Mesenchymal stem cell (in vitro differentiated cells and primary cell): Measurements from ENCODE around the gene NT5C3A. TPM values are rescaled to one million over a fixed set of nuclear protein-coding genes. Genes with fewer than 3 reads are reported as not detected.

Experiments
- DNase-seq: peaks from one replicate; pipeline ENCODE4 v3.0.0-alpha.2; 2013
- H2AFZ ChIP-seq: one replicate; pipeline ENCODE4 v1.6.1; 2013; ENCODE audit warnings: low read depth, mild to moderate bottlenecking, control low read depth, inconsistent platforms, low read length, moderate library complexity
- H2AK5ac ChIP-seq: 2 replicates; pipeline ENCODE4 v1.6.1; 2013; ENCODE audit warnings: low read length, moderate library complexity, mild to moderate bottlenecking, inconsistent platforms; ENCODE audit not compliant: severe bottlenecking
- H2BK120ac ChIP-seq: one replicate; pipeline ENCODE4 v1.6.1; 2013; ENCODE audit warnings: low read depth, mild to moderate bottlenecking, inconsistent platforms, low read length, moderate library complexity
- H2BK12ac ChIP-seq, 2 experiments: one replicate each; pipeline ENCODE4 v1.6.1; 2013; ENCODE audit warnings: inconsistent platforms in 2 of 2, low read length in 2 of 2, mild to moderate bottlenecking in 2 of 2, moderate library complexity in 2 of 2, control low read depth in 1 of 2
- H2BK15ac ChIP-seq: one replicate; pipeline ENCODE4 v1.6.1; 2013; ENCODE audit warnings: mild to moderate bottlenecking, low read depth, inconsistent platforms; ENCODE audit not compliant: poor library complexity, severe bottlenecking
- H2BK5ac ChIP-seq: 2 replicates; pipeline ENCODE4 v1.6.1; 2013; ENCODE audit warnings: low read depth, mild to moderate bottlenecking, low read length, control low read depth, inconsistent platforms; ENCODE audit not compliant: poor library complexity, severe bottlenecking
- H3K14ac ChIP-seq, 2 experiments: one replicate each; pipeline ENCODE4 v1.6.1; 2013; ENCODE audit warnings: inconsistent platforms in 2 of 2, low read length in 2 of 2, control low read depth in 1 of 2, mild to moderate bottlenecking in 1 of 2, moderate library complexity in 1 of 2
- H3K18ac ChIP-seq, 2 experiments: one replicate each; pipeline ENCODE4 v1.6.1; 2013; ENCODE audit warnings: inconsistent platforms in 2 of 2, low read length in 2 of 2, control low read depth in 1 of 2, low read depth in 1 of 2, mild to moderate bottlenecking in 1 of 2
- H3K23ac ChIP-seq, 2 experiments: one replicate each; pipeline ENCODE4 v1.6.1; 2013; ENCODE audit warnings: inconsistent platforms in 2 of 2, low read length in 2 of 2, mild to moderate bottlenecking in 2 of 2, moderate library complexity in 2 of 2, control low read depth in 1 of 2
- H3K27ac ChIP-seq: 2 replicates; pipeline ENCODE4 v1.5.1; 2013; ENCODE audit warnings: mild to moderate bottlenecking, moderate library complexity, low read length, control low read depth, inconsistent platforms; ENCODE audit not compliant: poor library complexity, severe bottlenecking
- H3K27me3 ChIP-seq, 2 experiments: 2 replicates each; pipeline versions ENCODE4 v1.6.1 to v1.7.0; 2013; ENCODE audit warnings: low read length in 2 of 2, mild to moderate bottlenecking in 2 of 2, moderate library complexity in 2 of 2, control low read depth in 1 of 2, inconsistent platforms in 1 of 2; ENCODE audit not compliant: control insufficient read depth in 1 of 2, insufficient read depth in 1 of 2
- H3K36me3 ChIP-seq, 2 experiments: 2 replicates each; pipeline versions ENCODE4 v1.6.1 to v1.7.0; 2013; ENCODE audit warnings: low read length in 2 of 2, control low read depth in 1 of 2, inconsistent platforms in 1 of 2, low read depth in 1 of 2, mild to moderate bottlenecking in 1 of 2; ENCODE audit not compliant: insufficient read depth in 2 of 2, control insufficient read depth in 1 of 2
- H3K4ac ChIP-seq, 2 experiments: one replicate each; pipeline ENCODE4 v1.6.1; 2013; ENCODE audit warnings: inconsistent platforms in 2 of 2, low read length in 2 of 2, mild to moderate bottlenecking in 2 of 2, moderate library complexity in 2 of 2, control low read depth in 1 of 2, low read depth in 1 of 2
- H3K4me1 ChIP-seq: 2 replicates; pipeline ENCODE4 v1.6.1; 2013; ENCODE audit warnings: low read depth, low read length, control low read depth; ENCODE audit not compliant: control insufficient read depth, insufficient read depth
- H3K4me2 ChIP-seq: 2 replicates; pipeline ENCODE4 v1.6.1; 2013; ENCODE audit warnings: low read length, mild to moderate bottlenecking, inconsistent platforms; ENCODE audit not compliant: poor library complexity, severe bottlenecking
- H3K4me3 ChIP-seq, 2 experiments: 2 replicates each; pipeline versions ENCODE4 v1.5.1 to v1.7.0; 2013; ENCODE audit warnings: low read length in 2 of 2, mild to moderate bottlenecking in 2 of 2, control low read depth in 1 of 2, low read depth in 1 of 2; ENCODE audit not compliant: insufficient read depth in 1 of 2
- H3K79me1 ChIP-seq: replicated peaks from 2 replicates; pipeline ENCODE4 v1.6.1; 2013; ENCODE audit warnings: mild to moderate bottlenecking, control low read depth, low read length, inconsistent platforms; ENCODE audit not compliant: poor library complexity, severe bottlenecking
- H3K9ac ChIP-seq: 2 replicates; pipeline ENCODE4 v1.7.0; 2013; ENCODE audit warnings: mild to moderate bottlenecking, low read length, moderate library complexity
- H3K9me3 ChIP-seq: 2 replicates; pipeline ENCODE4 v1.7.0; 2013; ENCODE audit warnings: mild to moderate bottlenecking, low read length; ENCODE audit not compliant: control insufficient read depth
- H4K8ac ChIP-seq: one replicate; pipeline ENCODE4 v1.6.1; 2013; ENCODE audit warnings: inconsistent platforms, mild to moderate bottlenecking, low read length, moderate library complexity
- H4K91ac ChIP-seq: one replicate; pipeline ENCODE4 v1.6.1; 2013; ENCODE audit warnings: mild to moderate bottlenecking, low read length, inconsistent platforms
- WGBS: methylation state at CpG from one replicate; pipeline ENCODE4 v1.1.7; 2013; ENCODE audit warnings: mixed read lengths; 5-methylcytosine and 5-hydroxymethylcytosine counted together
- polyA plus RNA-seq, 2 experiments: library from polyadenylated mRNA; stranded (reverse); fragments of 200-250 nt; gene quantifications; one replicate each; pipeline ENCODE4 v1.2.3, GENCODE V29; 2013

NT5C3A gene
- polyA plus RNA-seq (2013, experiment 1 of 2): 18.2 TPM
- polyA plus RNA-seq (2013, experiment 2 of 2): 19.5 TPM

- H3K4ac ChIP-seq: peak within 1 kb of the TSS; percentile 75 to 87
- H4K8ac ChIP-seq: peak within 1 kb of the TSS; percentile 98
- WGBS: 0% methylated on average over 38 of the region's 66 CpGs
- peak within 1 kb of the TSS; percentile 94 for H2AFZ ChIP-seq
- H3K18ac ChIP-seq: peak within 1 kb of the TSS; percentile 96 to 98
- H3K9ac ChIP-seq: peak within 1 kb of the TSS; percentile 93
- peak within 1 kb of the TSS; percentile 94 for H4K91ac ChIP-seq
- peak within 1 kb of the TSS in 1 of 2 experiments; percentile 59 for H3K23ac ChIP-seq
- H3K79me1 ChIP-seq: no peaks in the 10 kb centered on the region
- peak within 1 kb of the TSS; percentile 70 for H2BK5ac ChIP-seq
- peak within 1 kb of the TSS in 1 of 2 experiments; percentile 87 for H2BK12ac ChIP-seq
- H2BK15ac ChIP-seq: peak within 1 kb of the TSS; percentile 93
- H3K36me3 ChIP-seq: peaks cover 0 to 3% of the 10 kb centered on the region in 2 experiments
- peak within 1 kb of the TSS; percentile 99 for H3K27ac ChIP-seq
- H3K4me1 ChIP-seq: peaks cover 2% of the 10 kb centered on the region
- peaks cover 15% of the 10 kb centered on the region for H3K9me3 ChIP-seq
- H3K4me2 ChIP-seq: peak within 1 kb of the TSS; percentile 90
- no peaks in the 10 kb centered on the region for H3K27me3 ChIP-seq
- peak within 1 kb of the TSS; percentile 47 to 95 for H3K14ac ChIP-seq
- H2BK120ac ChIP-seq: peak within 1 kb of the TSS; percentile 49
- no peak within 1 kb of the TSS for H2AK5ac ChIP-seq
- H3K4me3 ChIP-seq: peak within 1 kb of the TSS; percentile 91 to 96
- peak; percentile 53 for DNase-seq
Measured at GRCh38 chr7:33062023-33062781, at the start of gene NT5C3A. TSS of gene NT5C3A (minus strand) at chr7:33062776. CDS start at chr7:33062705, 71 bp downstream.

DNA sequence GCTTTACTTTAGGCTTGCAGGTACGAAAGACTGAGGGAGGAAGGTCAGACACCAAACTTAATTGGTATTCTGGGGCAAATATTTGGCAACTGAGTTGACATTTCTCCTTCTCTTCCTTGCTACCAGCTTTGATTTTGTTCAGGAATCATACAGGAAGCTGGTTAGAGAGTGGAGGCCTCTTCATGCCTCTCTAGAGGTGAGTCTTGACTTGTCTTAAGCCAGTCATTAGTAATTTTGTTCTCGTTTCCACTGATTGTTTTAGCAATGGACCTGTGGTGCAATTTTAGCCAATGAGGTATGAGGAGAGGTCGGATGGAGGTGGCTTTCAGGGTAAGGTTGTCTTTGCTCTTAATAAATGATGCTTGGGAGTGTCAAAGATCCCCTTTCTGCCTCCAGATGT lies 49.0 kb upstream of the NT5C3A start:
- no peak for DNase-seq
- no peak overlapping the region for H3K23ac ChIP-seq

GRCh38 chr7:33109758-33110238 lies 47.2 kb upstream of the NT5C3A start:
- Histone ChIP-seq H3K27ac (no peak overlapping the region), H3K4me2 (peak overlapping the region; percentile 88), H3K14ac (no peak overlapping the region), H2AK5ac (no peak overlapping the region), H4K8ac (no peak overlapping the region), H3K23ac (no peak overlapping the region), H4K91ac (no peak overlapping the region), H3K4ac (no peak overlapping the region), H3K36me3 (peaks cover 0 to 2% of the 10 kb centered on the region in 2 experiments), H2BK120ac (no peak overlapping the region), H3K4me3 (peak overlapping the region; percentile 68 to 77), H3K18ac (peak overlapping the region in 1 of 2 experiments; percentile 69), H3K9me3 (no peaks in the 10 kb centered on the region), H2BK12ac (no peak overlapping the region), H2AFZ (peak overlapping the region; percentile 51), H3K4me1 (peaks cover 4% of the 10 kb centered on the region), H3K9ac (peak overlapping the region; percentile 72), H3K79me1 (peaks cover 5% of the 10 kb centered on the region), H2BK5ac (no peak overlapping the region), H3K27me3 (peaks cover 0 to 13% of the 10 kb centered on the region in 2 experiments), H2BK15ac (no peak overlapping the region)
- 20% methylated on average over 7 of the region's 11 CpGs for WGBS
- peak; percentile 7 for DNase-seq

More for the DNA sequence above, 49.0 kb upstream of the NT5C3A start:
- no peak overlapping the region for H2AK5ac ChIP-seq
- peaks cover 4% of the 10 kb centered on the region for H3K4me1 ChIP-seq
- H4K8ac ChIP-seq: no peak overlapping the region
- 68% methylated on average over 3 of the region's 3 CpGs for WGBS
- H3K4me2 ChIP-seq: no peak overlapping the region
- no peak overlapping the region for H2BK120ac ChIP-seq
- no peak overlapping the region for H2AFZ ChIP-seq
- H2BK5ac ChIP-seq: no peak overlapping the region
- peaks cover 0 to 13% of the 10 kb centered on the region in 2 experiments for H3K27me3 ChIP-seq
- H3K9me3 ChIP-seq: no peaks in the 10 kb centered on the region
- H3K27ac ChIP-seq: no peak overlapping the region
- no peak overlapping the region for H3K9ac ChIP-seq
- no peak overlapping the region for H2BK12ac ChIP-seq
- H3K36me3 ChIP-seq: no peaks in the 10 kb centered on the region
- no peak overlapping the region for H3K4me3 ChIP-seq
- H3K14ac ChIP-seq: no peak overlapping the region
- no peak overlapping the region for H3K4ac ChIP-seq
- peaks cover 2% of the 10 kb centered on the region for H3K79me1 ChIP-seq
- no peak overlapping the region for H4K91ac ChIP-seq
- H3K18ac ChIP-seq: no peak overlapping the region
- no peak overlapping the region for H2BK15ac ChIP-seq
